K562 (cell line): ENCODE data around the gene ACTL9.

ENCODE experiments used
- NBN ChIP-seq: fragments of 450-650 bp; IDR thresholded peaks from 2 replicates; pipeline ENCODE4 v1.6.1; 2016; ENCODE audit warnings: low read depth, mild to moderate bottlenecking
- NR3C1 ChIP-seq: sonication (generic); formaldehyde crosslinking; IDR thresholded peaks from 2 replicates; pipeline ENCODE4 v1.8.1; 2022; ENCODE audit warnings: missing genetic modification reagents
- TF ChIP-seq, protein P1 (sequence below), 2 experiments: fragments of 450-650 bp; formaldehyde crosslinking in 1 of 2; IDR thresholded peaks; 2 replicates each; pipeline versions ENCODE4 v1.4.0 to v1.6.1; 2014 to 2020; ENCODE audit warnings: mild to moderate bottlenecking in 2 of 2, borderline replicate concordance in 1 of 2, low read depth in 1 of 2

DNA sequence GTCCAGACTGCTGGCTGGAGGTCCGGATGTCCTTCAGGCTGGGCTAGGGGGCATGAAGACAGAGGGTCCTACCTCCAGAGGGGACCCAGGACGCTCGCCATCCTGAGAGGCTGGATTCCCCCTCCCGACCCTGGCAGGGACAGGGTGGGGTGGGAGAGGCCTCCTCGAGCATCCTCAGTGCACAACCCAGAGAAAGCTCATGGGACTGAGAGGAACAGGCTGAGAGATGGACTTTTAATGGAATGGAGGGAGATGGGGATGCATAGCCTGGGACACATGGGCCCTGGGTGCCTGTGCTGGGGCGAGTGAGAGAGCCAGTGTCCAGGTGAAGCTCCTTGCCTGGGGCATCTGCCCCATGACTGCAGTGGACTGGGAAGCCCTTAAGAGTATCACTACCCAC is 3.1 kb downstream of the ACTL9 start:
- no peak for TF ChIP-seq NR3C1
- TF ChIP-seq, protein P1, sequence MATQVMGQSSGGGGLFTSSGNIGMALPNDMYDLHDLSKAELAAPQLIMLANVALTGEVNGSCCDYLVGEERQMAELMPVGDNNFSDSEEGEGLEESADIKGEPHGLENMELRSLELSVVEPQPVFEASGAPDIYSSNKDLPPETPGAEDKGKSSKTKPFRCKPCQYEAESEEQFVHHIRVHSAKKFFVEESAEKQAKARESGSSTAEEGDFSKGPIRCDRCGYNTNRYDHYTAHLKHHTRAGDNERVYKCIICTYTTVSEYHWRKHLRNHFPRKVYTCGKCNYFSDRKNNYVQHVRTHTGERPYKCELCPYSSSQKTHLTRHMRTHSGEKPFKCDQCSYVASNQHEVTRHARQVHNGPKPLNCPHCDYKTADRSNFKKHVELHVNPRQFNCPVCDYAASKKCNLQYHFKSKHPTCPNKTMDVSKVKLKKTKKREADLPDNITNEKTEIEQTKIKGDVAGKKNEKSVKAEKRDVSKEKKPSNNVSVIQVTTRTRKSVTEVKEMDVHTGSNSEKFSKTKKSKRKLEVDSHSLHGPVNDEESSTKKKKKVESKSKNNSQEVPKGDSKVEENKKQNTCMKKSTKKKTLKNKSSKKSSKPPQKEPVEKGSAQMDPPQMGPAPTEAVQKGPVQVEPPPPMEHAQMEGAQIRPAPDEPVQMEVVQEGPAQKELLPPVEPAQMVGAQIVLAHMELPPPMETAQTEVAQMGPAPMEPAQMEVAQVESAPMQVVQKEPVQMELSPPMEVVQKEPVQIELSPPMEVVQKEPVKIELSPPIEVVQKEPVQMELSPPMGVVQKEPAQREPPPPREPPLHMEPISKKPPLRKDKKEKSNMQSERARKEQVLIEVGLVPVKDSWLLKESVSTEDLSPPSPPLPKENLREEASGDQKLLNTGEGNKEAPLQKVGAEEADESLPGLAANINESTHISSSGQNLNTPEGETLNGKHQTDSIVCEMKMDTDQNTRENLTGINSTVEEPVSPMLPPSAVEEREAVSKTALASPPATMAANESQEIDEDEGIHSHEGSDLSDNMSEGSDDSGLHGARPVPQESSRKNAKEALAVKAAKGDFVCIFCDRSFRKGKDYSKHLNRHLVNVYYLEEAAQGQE (IDR thresholded peaks at IDR 0.05; ENCODE audit: borderline replicate concordance): no peak
- TF ChIP-seq, protein P1 (CRISPR knock-in tag; IDR thresholded peaks at IDR 0.05; ENCODE audit: low read depth): no peak
- no peak for TF ChIP-seq NBN
